Measurements from ENCODE around the gene AZU1.

AZU1 gene

GRCh38 chr19:797528-798414, 29.9 kb upstream of the AZU1 start:
- peak; percentile 86 for DNase-seq (ENCODE audit: low spot score)

GRCh38 chr19:798415-799075, 29.1 kb upstream of the AZU1 start:
- DNase-seq (ENCODE audit: low spot score), result no peak

- DNase-seq (ENCODE audit: low spot score), result peak; percentile 58
These were observed 28.4 kb upstream of the AZU1 start for GRCh38 chr19:799076-799881.

GRCh38 chr19:800360-801029, 27.1 kb upstream of the AZU1 start:
- no peak for DNase-seq (ENCODE audit: low spot score)

GRCh38 chr19:801030-801860, 26.4 kb upstream of the AZU1 start:
- DNase-seq (ENCODE audit: low spot score), result no peak

GRCh38 chr19:801861-802497, 25.7 kb upstream of the AZU1 start:
- no peak for DNase-seq (ENCODE audit: low spot score)

- no peak for DNase-seq (ENCODE audit: low spot score)
These were observed 25.0 kb upstream of the AZU1 start for GRCh38 chr19:802498-803098.

GRCh38 chr19:803099-803561, 24.5 kb upstream of the AZU1 start:
- no peak for DNase-seq (ENCODE audit: low spot score)

- no peak for DNase-seq (ENCODE audit: low spot score)
These were observed 23.8 kb upstream of the AZU1 start for GRCh38 chr19:803686-804418.

- no peak for DNase-seq (ENCODE audit: low spot score)
These were observed 23.0 kb upstream of the AZU1 start for GRCh38 chr19:804419-805165.

GRCh38 chr19:805166-805551, 22.5 kb upstream of the AZU1 start:
- DNase-seq (ENCODE audit: low spot score), result no peak

- no peak for DNase-seq (ENCODE audit: low spot score)
These were observed 21.8 kb upstream of the AZU1 start for GRCh38 chr19:805600-806550.

- DNase-seq (ENCODE audit: low spot score), result no peak
These were observed 20.7 kb upstream of the AZU1 start for GRCh38 chr19:806815-807421.

- DNase-seq (ENCODE audit: low spot score), result no peak
These were observed 19.8 kb upstream of the AZU1 start for GRCh38 chr19:807627-808422.

GRCh38 chr19:808423-808775, 19.2 kb upstream of the AZU1 start:
- DNase-seq (ENCODE audit: low spot score), result no peak

All from SK-N-DZ (cell line).